Dedifferentiated amniotic fluid mesenchymal stem cell (primary cell): Measurements from ENCODE around the gene BEND5.

Source experiments
- DNase-seq: peaks from one replicate; pipeline ENCODE4 v3.0.0-alpha.2; 2016; ENCODE audit errors: extremely low spot score

BEND5 gene

DNA sequence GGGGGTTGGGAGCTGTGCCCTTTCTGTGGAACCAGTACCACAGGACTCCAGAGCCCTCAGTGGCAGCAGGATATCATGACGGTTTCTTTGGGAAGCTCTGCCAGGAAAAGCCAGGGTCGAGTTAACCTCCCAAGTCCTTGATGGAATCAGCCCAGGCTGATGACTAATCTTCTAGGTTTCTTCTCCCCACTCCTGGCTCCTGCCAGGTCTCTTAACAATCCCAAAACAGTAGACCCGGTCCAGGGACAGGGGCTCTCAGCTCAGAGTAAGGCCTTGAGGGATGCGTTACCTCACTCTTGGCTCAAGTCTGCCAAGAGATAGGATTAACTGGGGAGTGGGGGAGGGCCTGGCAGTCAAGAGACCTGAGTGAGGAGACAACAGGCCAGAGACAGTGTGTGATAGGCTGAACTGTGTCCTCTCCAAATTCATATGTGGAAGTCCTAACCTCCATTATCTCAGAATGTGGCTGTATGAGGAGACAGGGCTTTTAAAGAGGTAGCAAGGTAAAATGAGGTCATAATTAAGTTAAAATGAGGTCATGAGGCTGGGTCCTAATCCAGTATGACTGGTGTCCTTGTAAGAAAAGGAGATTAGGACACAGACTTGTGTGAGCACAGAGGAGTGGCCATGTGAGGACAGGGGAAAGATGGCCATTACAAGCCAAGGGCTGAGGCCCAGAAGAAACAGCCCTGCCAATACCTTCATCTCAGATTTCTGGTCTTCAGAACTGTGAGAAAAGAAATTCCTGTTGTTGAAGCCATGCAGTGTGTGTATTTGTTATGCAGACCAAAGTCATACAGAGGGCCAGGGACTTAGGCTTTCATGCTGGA lies 95.0 kb downstream of the BEND5 start:
- DNase-seq: no peak

DNA sequence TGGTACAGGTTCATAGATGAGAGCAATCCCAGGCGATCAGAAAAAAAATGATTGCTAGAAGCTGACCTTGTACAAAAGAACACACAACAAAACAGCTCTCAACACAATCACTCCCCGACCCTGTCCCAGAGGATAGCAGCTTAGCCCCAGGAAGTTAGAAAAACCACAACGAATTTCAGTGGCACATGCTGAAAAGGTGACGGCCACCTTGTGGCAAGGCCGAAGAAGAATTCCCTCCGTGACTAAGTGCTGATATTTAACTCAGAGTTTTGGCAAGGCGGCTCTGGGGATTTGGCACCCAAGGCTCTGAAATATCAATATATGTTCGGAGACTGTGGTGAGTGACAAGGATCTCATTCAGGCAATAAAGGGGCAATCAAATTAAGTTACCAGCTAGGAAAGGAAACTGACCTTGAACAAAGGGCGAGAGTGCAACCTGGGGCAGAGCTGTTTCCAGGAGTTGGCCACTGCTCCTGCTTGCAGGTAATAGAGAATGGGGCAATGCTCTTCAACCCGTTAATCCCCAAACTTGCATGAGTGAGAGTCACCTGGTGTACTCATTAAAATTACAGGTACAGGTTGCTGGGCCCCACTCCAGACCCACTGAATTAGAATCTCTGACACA lies 96.2 kb downstream of the BEND5 start:
- DNase-seq: no peak

DNA sequence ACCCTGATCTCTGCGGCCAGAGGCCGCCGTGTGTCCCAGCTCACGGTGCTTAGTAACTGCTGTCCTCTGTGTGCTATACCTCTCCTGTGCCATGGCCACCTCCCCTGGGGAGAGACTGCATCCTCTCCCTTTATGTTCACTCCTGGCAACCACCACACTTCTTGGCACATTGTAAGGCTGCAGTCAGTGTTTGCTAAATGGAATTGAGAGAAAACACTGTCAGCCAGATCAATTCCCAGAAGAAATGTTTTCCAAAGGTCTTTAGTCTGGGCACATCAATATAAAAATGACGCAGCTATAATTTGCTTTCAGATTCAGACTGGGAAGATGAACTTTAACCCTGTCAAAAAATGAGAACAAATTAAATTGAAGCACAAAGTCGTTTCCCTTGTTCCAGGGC lies 96.8 kb downstream of the BEND5 start:
- no peak for DNase-seq

DNA sequence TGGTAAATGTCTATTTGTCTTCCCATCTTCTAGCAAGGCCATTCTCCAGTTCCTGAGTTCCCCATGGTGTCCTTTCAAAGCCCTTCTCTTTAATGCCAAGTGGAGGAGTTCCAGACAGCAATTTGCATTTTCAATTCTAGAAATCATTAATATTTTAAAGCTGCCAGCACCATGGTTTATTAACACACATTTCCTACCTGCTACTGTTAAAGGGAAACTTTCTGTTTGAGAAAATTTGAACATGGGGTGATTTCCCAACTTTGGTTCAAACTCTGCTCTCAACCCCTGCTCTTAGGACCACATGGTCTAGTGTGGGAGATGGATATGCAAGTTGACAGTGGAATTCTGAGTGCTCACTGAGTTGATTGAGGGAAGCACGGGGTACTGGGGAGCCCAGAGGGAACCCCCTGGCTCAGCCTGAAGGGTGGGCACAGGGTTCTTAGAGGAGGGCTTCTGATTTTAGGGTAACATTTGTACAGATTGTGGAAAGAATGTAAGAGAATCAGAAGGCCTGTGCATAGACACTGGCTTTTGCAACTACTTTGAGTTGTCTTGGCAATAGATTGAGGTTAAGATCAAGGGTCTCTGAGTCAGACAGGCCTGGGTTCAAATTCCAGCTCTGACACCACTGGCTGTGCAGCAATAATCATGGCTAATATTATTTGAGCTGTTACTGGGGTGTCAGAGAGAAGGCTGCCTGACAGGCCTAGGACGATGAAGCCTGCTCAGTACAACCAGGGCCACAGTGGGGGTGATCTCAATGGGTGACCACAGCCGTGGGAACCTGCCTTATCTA lies 97.8 kb downstream of the BEND5 start:
- DNase-seq: no peak
